K562 (cell line): Measurements from ENCODE around the gene PIGL. TPM values are rescaled to one million over a fixed set of nuclear protein-coding genes. Genes with fewer than 3 reads are reported as not detected.

Experiments used
- E4F1 ChIP-seq: fragments of 250-450 bp; sonication (Bioruptor Pico); IDR thresholded peaks from 2 replicates; pipeline ENCODE4 v1.5.0; 2021; ENCODE audit warnings: mild to moderate bottlenecking, borderline replicate concordance
- FOS ChIP-seq: IDR thresholded peaks from 3 replicates; pipeline ENCODE4 v1.6.1; 2011; ENCODE audit not compliant: insufficient read length; ENCODE audit errors: extremely low read depth
- GATAD2A ChIP-seq: fragments of 450-650 bp; IDR thresholded peaks from 2 replicates; pipeline ENCODE4 v1.6.1; 2017
- GMEB1 ChIP-seq: fragments of 250-450 bp; sonication (Bioruptor Pico); IDR thresholded peaks from 2 replicates; pipeline ENCODE4 v1.4.0; 2020; ENCODE audit warnings: mild to moderate bottlenecking
- HDAC1 ChIP-seq, 2 experiments: fragments of 450-650 bp; IDR thresholded peaks; 2 replicates each; pipeline ENCODE4 v1.6.1; 2016 to 2017; ENCODE audit warnings: inconsistent platforms in 1 of 2, mild to moderate bottlenecking in 1 of 2, moderate library complexity in 1 of 2
- HDAC2 ChIP-seq: fragments of 450-650 bp; IDR thresholded peaks from 2 replicates; pipeline ENCODE4 v1.6.1; 2016; ENCODE audit warnings: mild to moderate bottlenecking
- HIVEP1 ChIP-seq: fragments of 250-450 bp; sonication (Bioruptor Pico); IDR thresholded peaks from 2 replicates; pipeline ENCODE4 v1.4.0; 2020; ENCODE audit warnings: mild to moderate bottlenecking
- L3MBTL2 ChIP-seq: fragments of 450-650 bp; IDR thresholded peaks from 2 replicates; pipeline ENCODE4 v1.6.1; 2016; ENCODE audit warnings: mild to moderate bottlenecking, moderate library complexity
- MAFF ChIP-seq: IDR thresholded peaks from 2 replicates; pipeline ENCODE4 v1.6.1; 2012; ENCODE audit warnings: low read length, improper control_type of control experiment
- MNT ChIP-seq, 2 experiments: fragments of 450-650 bp; conservative IDR thresholded peaks; 2 replicates each; pipeline ENCODE4 v1.6.1; 2017; ENCODE audit warnings: mild to moderate bottlenecking in 2 of 2, moderate library complexity in 2 of 2
- MYNN ChIP-seq, 2 experiments: sonication (generic); formaldehyde crosslinking in 1 of 2; IDR thresholded peaks; 2 replicates each; pipeline versions ENCODE4 v1.5.0 to v1.6.1; 2016 to 2020; ENCODE audit warnings: antibody characterized with exemption in 1 of 2, missing genetic modification reagents in 1 of 2
- NCOA1 ChIP-seq: fragments of 450-650 bp; IDR thresholded peaks from 2 replicates; pipeline ENCODE4 v1.6.1; 2016; ENCODE audit warnings: low read depth
- NFIC ChIP-seq: fragments of 450-650 bp; IDR thresholded peaks from 2 replicates; pipeline ENCODE4 v1.6.1; 2017; ENCODE audit warnings: mild to moderate bottlenecking, inconsistent platforms
- NR2F6 ChIP-seq: fragments of 450-650 bp; formaldehyde crosslinking; IDR thresholded peaks from 2 replicates; pipeline ENCODE4 v1.4.0; 2020; ENCODE audit warnings: mild to moderate bottlenecking
- PYGO2 ChIP-seq: fragments of 450-650 bp; IDR thresholded peaks from 2 replicates; pipeline ENCODE4 v1.6.1; 2016; ENCODE audit warnings: mild to moderate bottlenecking, missing genetic modification characterization, moderate library complexity, missing compliant biosample characterization
- RFX7 ChIP-seq: fragments of 250-450 bp; sonication (Bioruptor Pico); IDR thresholded peaks from 2 replicates; pipeline ENCODE4 v1.5.1; 2021; ENCODE audit warnings: mild to moderate bottlenecking
- SPI1 ChIP-seq: IDR thresholded peaks from 2 replicates; pipeline ENCODE4 v1.6.1; 2011; ENCODE audit warnings: low read depth, low read length, control low read depth, borderline replicate concordance
- SRSF9 ChIP-seq: fragments of 200-400 bp; formaldehyde crosslinking; IDR thresholded peaks from 2 replicates; pipeline ENCODE4 v1.6.1; 2017; ENCODE audit warnings: low read depth, low read length, borderline replicate concordance
- ZNF274 ChIP-seq: IDR thresholded peaks from 2 replicates; pipeline ENCODE4 v1.6.1; 2011; ENCODE audit warnings: low read depth, mild to moderate bottlenecking, low read length, moderate library complexity, borderline replicate concordance
- ZNF311 ChIP-seq: fragments of 250-450 bp; sonication (Bioruptor Pico); IDR thresholded peaks from 2 replicates; pipeline ENCODE4 v1.4.0; 2020; ENCODE audit warnings: mild to moderate bottlenecking, moderate library complexity
- ZNF41 ChIP-seq: fragments of 250-450 bp; sonication (Bioruptor Pico); conservative IDR thresholded peaks from 2 replicates; pipeline ENCODE4 v1.4.0; 2020; ENCODE audit warnings: mild to moderate bottlenecking
- polyA plus RNA-seq, 8 experiments: library from polyadenylated mRNA; depleted of rRNA in 4 of 8; stranded (reverse) in 5 of 8; unstranded in 3 of 8; fragments of >200 nt; fragmentation: Nextera tagmentation in 2 of 8; fragmentation: Illumina TruSeq in 1 of 8; extraction: Ambion mirVana in 2 of 8; extraction: Trizol in 1 of 8; gene quantifications; 2 replicates each; pipeline versions ENCODE4 v1.2.1 to v1.2.3, GENCODE V29; 2011 to 2014; ENCODE audit warnings: inconsistent platforms in 1 of 8, missing spikeins in 1 of 8
- total RNA-seq, 7 experiments: library from RNA; depleted of rRNA in 6 of 7; stranded (reverse); fragments of >200 nt in 6 of 7; fragmentation: Illumina TruSeq in 2 of 7; extraction: Trizol in 2 of 7; gene quantifications; 2 replicates each; pipeline versions ENCODE4 v1.2.1 to v1.2.3, GENCODE V29; 2011 to 2021; ENCODE audit warnings: low replicate concordance in 1 of 7

PIGL gene
- total and polyA plus RNA-seq, 9 of the 15 experiments (the other 6 are each of a cell fraction or from before 2014, with no cell fraction given), result 19.9 to 55.3 (median 29.6) TPM

GRCh38 chr17:16313139-16314090 lies 96.4 kb downstream of the PIGL start (continued):
- TF ChIP-seq MYNN (IDR thresholded peaks at IDR 0.05) (0 out of 2 replicates have a peak, but pooled peaks have one; percentile 11), MYNN (CRISPR knock-in tag; IDR thresholded peaks at IDR 0.05) (no peak), ZNF41 (no peak), L3MBTL2 (peak; percentile 19; the same call in 1 of the 2 replicates), GATAD2A (peak; percentile 85; the same call in 1 of the 2 replicates), GMEB1 (no peak), ZNF274 (no peak), NFIC (peak; percentile 84), HDAC2 (peak; percentile 88), ZNF311 (CRISPR knock-in tag) (no peak), HIVEP1 (CRISPR knock-in tag) (no peak), SRSF9 (no peak), NCOA1 (peak; percentile 47; the same call in 1 of the 2 replicates), FOS (no peak), NR2F6 (CRISPR knock-in tag) (no peak), PYGO2 (tag) (no peak), MNT (conservative IDR thresholded peaks at IDR 0.05) (peak in 1 of 2 experiments; percentile 63; a peak in 3 of 4 replicates), SPI1 (no peak), RFX7 (CRISPR knock-in tag) (no peak), HDAC1 (IDR thresholded peaks at IDR 0.05) (peak in 1 of 2 experiments; percentile 95; a peak in 2 of 4 replicates), MAFF (no peak), E4F1 (no peak)
